Left kidney (tissue), 2 donors: ENCODE results near the gene TRMT11. TPM values are rescaled to one million over a fixed set of nuclear protein-coding genes. Genes with fewer than 3 reads are reported as not detected.
A peak's percentile ranks its signal among the peaks of the same experiment; 100 is the strongest.
"Not testable (repeated sequence)": the region's sequence is repeated elsewhere in the genome, so short reads cannot be mapped to it uniquely, and the experiment has no call there.

Source experiments
- DNase-seq: peaks from one replicate; pipeline ENCODE4 v3.0.0-alpha.2; 2013
- polyA plus RNA-seq: library from polyadenylated mRNA; unstranded; fragments of 120-200 nt; gene quantifications from one replicate; pipeline ENCODE4 v1.2.1, GENCODE V29; 2013; ENCODE audit not compliant: insufficient read length

TRMT11 gene
- polyA plus RNA-seq, 1 donor = 33.0 TPM

DNA sequence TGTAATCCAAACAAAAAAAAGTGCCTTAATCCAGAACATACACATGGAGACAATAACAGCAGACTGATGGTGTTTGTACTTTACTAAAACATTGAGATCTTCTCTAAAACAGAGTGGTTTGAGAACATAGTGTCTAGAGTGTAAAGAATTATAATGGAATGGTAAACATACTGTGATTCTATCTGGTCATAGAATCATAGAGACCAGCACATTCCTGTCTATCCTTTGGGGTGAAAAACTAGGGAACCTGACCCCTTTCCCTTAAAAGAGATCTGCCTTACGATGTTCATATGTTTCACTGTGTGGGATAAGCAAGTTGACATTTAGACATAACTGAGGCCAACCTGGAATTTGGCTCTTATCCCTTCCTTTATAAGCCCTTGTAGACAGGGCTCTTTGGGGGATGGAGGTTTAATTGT lies 55.7 kb downstream of the TRMT11 start:
- no peak for DNase-seq

DNA sequence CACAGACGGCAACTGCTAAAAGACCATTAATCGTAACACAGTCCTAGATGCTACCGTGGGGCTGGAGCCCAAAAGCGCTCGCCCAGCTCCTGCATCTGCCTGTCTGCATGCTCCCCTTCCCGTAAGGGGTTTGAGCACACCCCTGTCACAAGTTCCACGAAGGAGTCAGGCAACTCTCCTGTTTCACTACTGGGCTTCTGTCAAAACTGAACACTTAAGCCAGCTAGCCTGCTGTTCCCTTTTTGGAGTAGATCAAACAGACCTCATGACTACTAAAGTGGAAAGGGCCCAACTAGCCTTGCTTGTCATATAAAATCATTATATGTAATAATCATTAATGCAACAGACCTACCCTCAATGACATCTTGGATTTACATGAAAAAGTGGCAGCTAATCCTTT lies 61.3 kb downstream of the TRMT11 start:
- DNase-seq = no peak

DNA sequence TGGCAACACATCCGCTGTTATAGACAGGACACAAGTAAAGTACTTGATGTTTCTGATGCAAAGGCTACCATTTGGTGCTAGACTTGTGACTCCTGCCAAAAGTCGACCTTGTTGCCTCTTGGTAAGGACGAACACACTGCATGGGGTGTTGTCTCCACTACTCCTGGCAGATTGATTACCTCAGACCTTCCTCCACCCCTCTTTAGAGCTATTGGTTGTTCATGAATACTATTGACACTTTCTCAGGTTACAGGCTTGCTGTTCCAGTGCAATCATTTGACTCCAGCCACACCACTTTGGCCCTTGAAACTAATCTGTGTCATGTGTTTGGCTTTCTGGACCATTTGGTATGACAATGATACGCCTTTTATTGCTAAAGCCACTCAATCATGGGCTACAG lies 62.3 kb downstream of the TRMT11 start:
- no peak for DNase-seq

DNA sequence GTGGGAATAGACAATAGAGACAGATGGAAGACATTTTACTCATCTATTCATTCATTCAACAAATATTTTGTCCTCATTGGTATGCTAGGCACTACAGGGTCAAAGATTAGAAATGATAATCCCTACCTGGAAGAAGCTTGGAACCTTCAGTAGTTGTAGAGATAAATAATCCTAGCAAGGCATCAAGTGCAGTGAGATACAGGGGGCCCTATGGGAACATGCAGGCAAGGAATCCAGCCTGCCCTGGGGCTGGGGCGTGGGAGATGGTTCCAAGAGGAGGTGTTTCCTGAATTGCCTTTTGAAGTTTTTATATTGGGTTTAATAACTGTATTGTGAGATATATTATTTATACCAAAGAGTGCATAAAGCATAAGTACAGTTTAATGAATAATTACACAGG lies 64.5 kb downstream of the TRMT11 start:
- no peak for DNase-seq

DNA sequence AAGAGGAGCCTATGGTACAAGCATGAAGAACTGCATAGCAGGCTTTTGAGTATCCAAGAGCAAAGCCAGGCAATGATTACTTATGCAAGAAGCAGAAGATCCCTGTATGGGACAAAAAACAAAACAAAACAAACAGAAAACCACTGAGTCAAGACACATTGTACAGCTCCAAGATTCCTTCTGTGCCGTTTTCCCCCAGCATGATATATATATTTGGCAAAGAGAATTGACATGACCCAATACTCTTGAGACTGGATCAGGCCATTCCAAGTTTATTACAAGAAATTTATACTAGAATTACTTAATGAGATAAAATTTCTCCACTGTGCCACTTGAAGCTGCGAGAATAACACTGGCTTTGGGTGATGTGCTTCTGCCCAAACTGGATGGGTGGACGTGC lies 65.5 kb downstream of the TRMT11 start:
- DNase-seq = no peak

DNA sequence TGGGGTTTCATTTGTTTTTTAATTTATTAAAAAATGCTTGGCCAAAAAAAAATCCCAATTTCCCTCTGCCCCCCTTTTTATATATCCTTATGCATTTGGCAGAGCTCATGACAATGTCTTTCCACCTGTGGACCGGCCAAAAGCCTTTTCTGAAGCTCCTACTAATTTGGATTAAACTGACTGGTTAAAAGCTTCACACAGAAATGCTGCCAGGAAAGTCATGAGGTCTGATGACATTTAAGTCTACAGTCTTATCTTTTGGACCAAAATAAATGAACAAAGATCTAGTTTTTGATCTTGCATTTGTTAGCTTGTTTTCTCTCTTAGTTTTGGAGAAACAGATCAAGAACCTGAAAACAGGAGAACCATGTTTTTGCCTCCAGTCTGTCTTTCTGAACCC lies 66.1 kb downstream of the TRMT11 start:
- no peak for DNase-seq

DNA sequence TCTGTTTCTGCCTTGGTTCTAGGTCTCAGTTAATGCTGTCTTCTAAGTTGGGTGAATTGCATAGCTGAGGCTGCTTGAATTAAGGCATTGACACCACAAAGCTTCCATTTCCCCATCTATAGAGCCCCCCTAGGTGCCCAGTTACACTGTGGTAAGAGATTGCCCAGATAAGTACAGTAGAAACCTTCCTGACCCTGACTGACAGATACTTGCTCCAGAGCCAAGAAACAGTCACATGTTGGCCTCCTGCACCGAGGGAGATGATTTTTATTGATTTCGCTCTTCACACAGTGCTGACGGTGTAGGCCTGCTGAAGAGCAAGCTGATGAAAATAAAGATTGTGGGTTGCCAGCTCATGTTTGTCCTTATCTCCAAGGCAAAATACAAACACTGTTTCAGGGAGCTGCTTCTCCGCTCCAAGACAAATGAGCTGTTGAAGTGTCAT lies 67.9 kb downstream of the TRMT11 start:
- no peak for DNase-seq

DNA sequence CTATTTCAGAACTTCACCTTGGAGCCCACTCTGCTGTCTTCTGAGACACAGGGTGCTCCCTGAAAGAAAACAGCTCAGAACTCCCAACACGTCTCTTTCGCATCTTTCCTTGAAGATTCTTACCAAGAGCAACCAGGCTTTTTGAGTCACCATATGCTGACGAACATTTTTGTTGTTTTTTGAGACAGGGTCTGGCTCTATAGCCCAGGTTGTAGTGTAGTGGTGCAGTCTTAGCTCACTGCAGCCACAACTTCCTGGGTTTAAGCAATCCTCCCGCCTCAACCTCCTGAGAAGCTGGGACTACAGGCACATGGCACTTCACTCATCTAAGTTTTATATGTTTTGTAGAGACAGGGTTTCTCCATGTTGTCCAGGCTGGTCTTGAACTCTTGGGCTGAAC lies 68.5 kb downstream of the TRMT11 start:
- DNase-seq = no peak

DNA sequence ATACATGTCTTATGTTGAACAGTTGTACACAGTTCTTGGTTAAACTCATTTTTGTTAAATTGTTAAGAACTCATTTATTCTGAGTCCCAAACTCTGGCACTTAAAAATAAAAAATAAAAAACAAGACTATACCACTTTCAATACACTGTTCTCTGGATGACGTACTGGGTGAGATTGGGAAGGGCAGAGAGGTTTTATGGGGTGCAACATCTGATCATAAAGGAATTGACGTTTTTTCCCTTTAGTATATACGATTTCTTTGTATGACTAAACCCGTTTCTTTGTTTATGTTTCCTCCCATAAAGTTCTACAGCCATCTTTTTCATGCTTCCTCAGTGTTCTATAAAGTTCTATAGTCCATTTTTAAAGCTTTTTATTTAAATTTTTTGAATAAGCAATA lies 69.1 kb downstream of the TRMT11 start:
- DNase-seq = no peak

DNA sequence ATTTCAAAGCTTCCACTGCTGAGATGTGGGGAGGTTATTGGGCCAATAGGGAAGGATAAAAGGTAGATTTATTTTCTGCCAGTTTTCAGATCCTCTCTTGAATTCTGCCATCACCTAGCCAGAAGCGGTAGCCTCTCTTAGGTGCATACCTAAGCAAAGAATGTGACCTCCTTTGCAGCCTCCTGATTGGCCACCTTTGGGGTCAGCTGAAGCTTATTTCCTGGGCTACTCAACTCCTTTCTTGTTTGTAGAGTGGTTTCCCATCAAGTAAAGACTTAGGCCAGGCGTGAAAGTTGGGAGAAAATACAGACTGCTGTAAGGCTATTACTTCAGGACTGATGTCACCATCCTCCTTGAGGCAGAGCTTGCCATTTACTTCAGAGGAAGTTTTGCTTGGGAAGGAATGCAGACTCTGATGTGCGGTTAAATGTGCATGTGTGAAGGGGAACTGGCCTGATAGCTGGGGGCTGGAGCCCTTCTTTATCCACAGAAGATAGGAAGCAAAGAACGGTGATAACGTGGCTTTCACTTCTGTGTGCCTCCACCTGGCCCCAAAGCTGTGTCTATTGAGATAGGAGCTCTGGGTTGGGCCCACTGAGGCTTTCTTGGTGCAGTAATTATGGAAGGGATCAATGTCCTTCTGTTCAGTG lies 70.1 kb downstream of the TRMT11 start:
- no peak for DNase-seq

DNA sequence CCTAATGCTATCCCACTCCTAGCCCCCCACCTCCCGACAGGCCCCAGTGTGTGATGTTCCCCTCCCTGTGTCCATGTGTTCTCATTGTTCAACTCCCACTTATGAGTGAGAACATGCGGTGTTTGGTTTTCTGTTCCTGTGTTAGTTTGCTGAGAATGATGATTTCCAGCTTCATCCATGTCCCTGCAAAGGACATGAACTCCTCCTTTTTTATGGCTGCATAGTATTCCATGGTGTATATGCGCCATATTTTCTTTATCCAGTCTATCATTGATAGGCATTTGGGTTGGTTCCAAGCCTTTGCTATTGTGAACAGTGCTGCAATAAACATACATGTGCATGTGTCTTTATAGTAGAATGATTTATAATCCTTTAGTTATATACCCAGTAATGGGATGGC lies 71.7 kb downstream of the TRMT11 start:
- DNase-seq = not testable (repeated sequence)

DNA sequence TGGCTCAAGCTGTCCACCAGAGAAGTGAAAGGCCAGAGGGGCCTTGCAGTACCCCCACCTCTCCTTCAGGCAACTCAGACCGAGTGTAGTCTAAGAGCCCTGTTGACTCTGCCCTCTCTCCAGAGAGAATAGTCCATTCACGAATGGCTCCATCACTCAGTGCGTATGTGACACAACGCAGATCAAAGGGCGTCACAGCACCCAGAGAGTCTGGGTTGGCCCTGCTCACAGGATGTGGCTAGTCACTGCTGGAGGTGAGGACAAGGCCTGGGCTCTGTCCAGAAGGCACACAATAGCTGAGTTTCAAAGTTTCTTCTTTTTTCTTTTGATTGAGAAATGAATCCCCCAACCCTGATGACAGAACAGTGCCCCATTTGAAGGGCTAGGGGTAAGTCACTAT lies 74.1 kb downstream of the TRMT11 start:
- DNase-seq = no peak

DNA sequence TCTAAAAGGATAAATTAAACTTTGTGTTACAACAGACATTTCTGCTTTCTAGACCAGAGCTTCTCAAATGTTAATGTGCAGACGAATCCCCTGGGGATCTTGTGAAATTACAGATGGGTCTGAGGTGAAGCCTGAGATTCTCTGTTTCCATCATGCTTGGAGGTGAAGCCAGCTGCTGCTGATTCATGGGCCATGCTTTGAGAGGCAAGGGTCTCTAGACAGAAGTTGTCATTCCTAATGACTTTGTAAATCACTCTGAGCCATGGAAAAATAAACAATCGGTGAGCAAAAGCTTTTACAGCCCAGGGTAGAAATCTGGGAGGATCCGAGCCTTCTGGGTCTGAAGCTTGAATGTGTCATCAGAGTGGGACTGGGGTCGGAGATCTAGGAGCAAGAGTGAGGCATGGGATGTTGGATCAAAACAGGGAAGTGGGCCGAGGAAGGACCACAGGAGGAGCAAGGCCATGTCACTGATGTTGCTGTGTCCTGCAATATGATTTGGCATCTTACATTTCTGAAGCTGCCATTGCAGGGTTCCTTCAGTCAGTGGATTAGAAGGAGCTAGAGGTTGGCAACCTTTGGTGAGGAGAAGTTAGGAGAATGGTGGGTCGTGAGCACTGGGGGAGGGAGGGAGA lies 77.3 kb downstream of the TRMT11 start:
- DNase-seq = peak; percentile 44

DNA sequence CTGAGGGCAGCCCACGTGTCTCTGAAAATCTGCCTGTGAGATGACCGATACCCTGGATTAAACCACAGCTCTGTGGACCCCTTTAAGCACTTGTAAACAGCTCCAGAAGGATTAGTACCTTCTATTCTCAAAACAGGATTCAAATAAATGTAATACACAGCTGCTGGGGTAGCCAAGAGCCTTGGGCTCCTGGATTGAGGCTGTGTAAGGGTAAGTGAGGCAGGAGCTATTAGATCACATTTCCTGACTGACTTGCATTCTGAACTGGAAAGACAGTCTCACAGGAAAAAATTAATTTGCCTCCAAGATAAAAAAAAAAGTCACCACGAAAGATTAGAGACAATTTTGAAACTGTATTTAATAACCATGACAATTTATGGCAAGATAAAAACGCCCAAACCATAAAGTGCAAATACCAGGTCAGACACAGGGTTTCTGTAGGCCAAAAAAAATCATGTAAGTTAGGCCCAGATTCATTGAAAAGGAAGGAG lies 78.0 kb downstream of the TRMT11 start:
- no peak for DNase-seq

DNA sequence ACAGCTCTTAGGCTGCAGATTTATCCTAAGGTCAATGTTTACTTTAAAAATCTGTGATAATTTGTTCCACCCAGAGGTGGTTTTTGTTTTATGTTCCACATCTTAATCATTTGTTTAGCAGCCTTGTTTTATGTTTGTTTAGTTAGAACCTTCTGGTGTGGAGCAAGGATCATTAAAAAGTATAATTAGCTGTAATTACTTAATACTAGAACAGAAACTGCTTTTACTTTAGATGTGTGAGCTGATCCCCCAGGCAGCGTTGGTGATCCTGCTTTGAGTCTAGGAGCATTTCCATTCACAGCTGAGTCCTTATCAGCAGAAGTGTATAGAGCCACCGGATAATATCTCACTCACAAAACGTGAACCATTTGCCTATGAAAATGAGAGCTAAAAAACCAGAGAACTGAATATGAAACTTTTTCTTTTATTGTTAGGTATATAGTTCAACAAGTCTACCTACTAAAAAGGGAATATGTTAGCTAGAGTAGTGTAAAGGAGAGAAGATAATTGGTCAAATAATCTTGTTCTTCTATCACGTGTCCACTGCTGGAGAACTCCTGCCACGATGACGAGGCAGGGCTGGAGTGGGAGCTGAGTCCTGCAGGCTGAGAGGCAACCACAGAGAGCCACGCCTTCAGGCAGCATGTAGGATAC lies 78.5 kb downstream of the TRMT11 start:
- DNase-seq = no peak

DNA sequence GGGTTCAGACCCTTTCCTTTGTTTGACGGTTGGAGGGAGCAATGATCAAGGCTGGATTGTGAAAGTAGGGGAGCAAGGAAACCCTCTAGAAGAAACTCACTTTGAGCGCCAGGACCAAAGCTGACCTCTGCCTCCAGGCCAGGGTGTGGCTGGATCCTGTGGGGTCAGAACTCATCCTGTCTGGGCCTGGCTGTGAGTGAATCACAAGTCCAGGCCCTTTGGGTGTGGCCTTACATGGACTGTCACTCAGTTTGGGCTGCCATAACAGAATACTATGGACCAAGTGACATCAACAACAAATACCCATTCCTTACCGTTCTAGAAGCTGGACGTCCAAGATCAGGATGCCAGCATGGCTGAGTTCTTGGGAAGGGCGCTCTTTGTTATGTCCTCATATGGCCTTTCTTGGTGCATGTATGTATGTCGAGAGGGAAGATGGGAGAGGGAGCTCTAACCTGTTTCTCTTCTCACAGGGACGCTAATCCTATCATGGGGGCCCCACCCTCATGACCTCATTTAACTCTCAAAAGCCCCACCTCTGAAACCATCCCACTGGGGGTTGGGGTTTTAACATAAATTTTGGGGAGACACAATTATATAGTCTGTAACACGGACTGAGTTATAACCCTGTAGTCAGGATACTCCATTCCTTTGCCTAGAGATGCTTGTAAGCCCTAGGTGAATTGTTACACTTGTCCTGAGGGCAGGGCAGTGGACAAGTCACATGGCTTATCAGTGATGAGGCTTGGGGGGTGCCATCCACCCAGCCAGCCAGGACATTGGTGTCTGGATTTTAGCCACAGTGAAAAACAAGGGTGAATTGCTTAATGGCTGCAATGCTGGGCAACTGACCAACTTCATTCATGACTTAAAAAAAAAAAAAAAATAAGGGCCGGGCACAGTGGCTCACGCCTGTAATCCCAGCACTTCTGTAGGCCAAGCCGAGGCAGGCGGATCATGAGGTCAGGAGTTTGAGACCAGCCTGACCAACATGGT lies 80.0 kb downstream of the TRMT11 start:
- no peak for DNase-seq

DNA sequence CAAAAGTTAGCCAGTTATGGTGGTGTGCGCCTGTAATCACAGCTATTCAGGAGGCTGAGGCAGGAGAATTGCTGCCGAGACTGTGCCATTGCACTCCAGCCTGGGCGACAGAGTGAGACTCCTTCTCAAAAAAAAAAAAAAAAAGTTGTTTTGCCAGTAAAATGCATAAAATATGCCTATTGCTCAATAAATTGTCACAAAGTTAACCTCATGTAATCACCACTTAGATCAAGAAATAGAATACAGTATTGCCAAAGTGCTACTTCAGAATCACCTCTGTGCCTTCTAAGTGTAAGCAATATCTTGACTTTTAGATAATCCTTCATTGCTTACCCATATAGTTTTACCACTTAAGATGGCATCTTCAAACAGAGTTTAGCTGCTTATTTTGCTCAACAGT lies 80.7 kb downstream of the TRMT11 start:
- no peak for DNase-seq

DNA sequence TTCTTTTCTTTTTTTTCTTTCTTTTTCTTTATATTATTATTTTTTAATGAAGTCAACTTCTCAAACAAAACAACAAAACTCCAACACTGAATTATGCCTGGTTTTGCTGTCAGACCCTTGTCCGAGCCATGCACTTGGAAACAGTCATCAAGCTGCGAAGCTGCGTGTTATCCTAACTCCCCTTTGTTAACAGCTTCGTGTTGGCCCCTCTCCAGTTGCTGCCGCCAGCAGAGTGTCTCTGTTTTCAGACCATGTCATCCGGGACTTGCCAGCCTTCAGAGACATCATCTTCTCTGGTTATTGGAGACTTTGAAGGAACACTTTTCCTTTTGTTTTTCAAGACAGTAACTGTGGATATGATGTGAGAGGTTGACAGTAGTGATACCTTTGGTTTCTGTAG lies 83.1 kb downstream of the TRMT11 start:
- DNase-seq = no peak

DNA sequence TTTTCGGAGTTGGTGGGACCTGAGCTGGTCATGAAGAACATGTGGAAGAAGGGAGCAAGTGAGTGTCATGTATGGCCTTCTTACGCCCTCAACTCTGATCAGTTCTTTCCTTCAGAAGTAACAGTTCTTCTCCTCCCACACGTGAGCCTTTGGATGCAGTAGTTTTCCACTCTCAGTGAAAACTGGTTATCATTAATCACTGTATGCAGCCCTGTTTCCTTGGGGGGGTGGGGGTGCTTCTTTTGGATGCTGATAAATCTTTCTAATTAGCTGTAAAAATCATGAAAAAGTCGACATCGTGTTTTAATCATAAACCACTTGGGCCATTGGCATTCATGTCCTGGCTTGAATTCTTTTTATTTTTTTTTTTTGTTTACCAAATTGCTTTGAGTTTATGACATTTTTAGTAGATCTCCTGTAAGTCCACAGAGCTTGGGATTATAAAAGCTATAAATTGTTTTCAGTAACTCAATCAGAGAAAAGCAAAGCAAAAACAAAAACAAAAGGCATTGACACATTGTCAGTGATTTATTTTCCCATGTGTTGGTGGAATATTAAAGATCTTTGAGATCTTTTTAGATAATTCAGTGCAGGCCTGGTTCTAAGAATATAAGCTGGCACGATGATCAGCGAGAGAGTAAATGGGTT lies 84.8 kb downstream of the TRMT11 start:
- DNase-seq = no peak

DNA sequence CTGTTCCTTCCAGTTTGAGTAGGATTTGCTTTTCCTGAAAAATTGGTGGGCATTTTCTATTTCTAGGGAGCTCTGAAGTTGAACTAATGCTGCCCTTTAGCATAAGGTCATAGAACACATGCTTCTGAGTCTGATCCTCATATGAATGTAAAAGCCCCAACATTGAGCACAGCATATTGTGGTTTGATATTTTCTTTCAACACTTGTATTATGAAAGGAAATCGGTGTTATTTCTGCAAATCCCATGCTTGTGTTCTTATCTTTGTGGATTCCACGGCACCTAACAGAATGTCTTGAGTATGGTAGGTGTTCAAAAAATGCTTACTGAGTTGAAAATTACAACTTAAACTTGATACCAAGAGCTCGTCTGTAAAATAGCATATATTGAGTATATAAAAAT lies 85.8 kb downstream of the TRMT11 start:
- DNase-seq = no peak

DNA sequence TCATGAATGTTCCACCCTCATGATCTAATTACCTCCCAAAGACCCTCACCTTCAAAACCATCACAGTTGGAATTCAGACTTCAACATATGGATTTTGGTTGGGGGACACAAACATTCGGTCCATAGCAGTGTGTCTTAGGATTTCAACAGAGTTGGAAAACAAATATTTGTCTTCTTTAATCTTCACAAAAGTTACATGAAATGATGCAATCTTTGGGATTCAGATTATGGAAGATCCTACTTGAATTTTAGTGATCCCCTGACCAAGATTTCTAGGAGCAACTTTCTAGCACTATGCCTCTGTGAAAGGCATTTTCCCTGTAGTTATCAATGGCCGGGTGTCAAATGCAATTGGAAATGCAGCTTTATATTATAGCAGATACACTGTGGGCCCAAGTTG lies 86.5 kb downstream of the TRMT11 start:
- DNase-seq = no peak
